ENCODE measurements around the gene FAM24B.
"Not testable (repeated sequence)": the region's sequence is repeated elsewhere in the genome, so short reads cannot be mapped to it uniquely, and the experiment has no call there.

The FAM24B gene

GRCh38 chr10:122879339-122880273 is at the start of gene FAM24B:
FAM24B (minus strand) TSS chr10:122879581; CDS start chr10:122850515, 29,066 bp downstream.
- H3K4me3 ChIP-seq (ENCODE audit: low read depth, low read length), result peak within 1 kb of the TSS; percentile 91
- TF ChIP-seq CTCF (IDR thresholded peaks at IDR 0.05; ENCODE audit: low read depth, low read length, missing control alignments), result no peak
- peak; percentile 97 for DNase-seq (ENCODE audit: low read depth)

GRCh38 chr10:122915700-122916099 is 36.3 kb upstream of the FAM24B start:
- DNase-seq (ENCODE audit: low read depth), result no peak
- H3K4me3 ChIP-seq (ENCODE audit: low read depth, low read length), result no peak overlapping the region
- no peak for TF ChIP-seq CTCF (IDR thresholded peaks at IDR 0.05; ENCODE audit: low read depth, low read length, missing control alignments)

GRCh38 chr10:122911889-122912484 is 32.6 kb upstream of the FAM24B start:
- no peak for TF ChIP-seq CTCF (IDR thresholded peaks at IDR 0.05; ENCODE audit: low read depth, low read length, missing control alignments)
- H3K4me3 ChIP-seq (ENCODE audit: low read depth, low read length), result no peak overlapping the region
- DNase-seq (ENCODE audit: low read depth), result no peak

GRCh38 chr10:122910310-122910709 is 30.9 kb upstream of the FAM24B start, which contains the start of gene FAM24A:
FAM24A (plus strand) TSS chr10:122910610; CDS start chr10:122911635, 1,025 bp downstream.
- DNase-seq (ENCODE audit: low read depth), result no peak
- H3K4me3 ChIP-seq (ENCODE audit: low read depth, low read length), result no peak within 1 kb of the TSS
- TF ChIP-seq CTCF (IDR thresholded peaks at IDR 0.05; ENCODE audit: low read depth, low read length, missing control alignments), result no peak

GRCh38 chr10:122903861-122904260 is 24.5 kb upstream of the FAM24B start:
- H3K4me3 ChIP-seq (ENCODE audit: low read depth, low read length); DNase-seq (ENCODE audit: low read depth): not testable (repeated sequence)

- no peak for TF ChIP-seq CTCF (IDR thresholded peaks at IDR 0.05; ENCODE audit: low read depth, low read length, missing control alignments)
- H3K4me3 ChIP-seq (ENCODE audit: low read depth, low read length), result no peak overlapping the region
- no peak for DNase-seq (ENCODE audit: low read depth)
Measured at GRCh38 chr10:122894261-122894944, 15.0 kb upstream of the FAM24B start.

GRCh38 chr10:122884166-122884565 is 4.8 kb upstream of the FAM24B start:
- no peak for DNase-seq (ENCODE audit: low read depth)
- no peak for TF ChIP-seq CTCF (IDR thresholded peaks at IDR 0.05; ENCODE audit: low read depth, low read length, missing control alignments)
- no peak overlapping the region for H3K4me3 ChIP-seq (ENCODE audit: low read depth, low read length)

All from GM12864 (cell line).